Amniotic stem cell (primary cell): ENCODE results near the gene AR.
"Not testable (repeated sequence)": the region's sequence is repeated elsewhere in the genome, so short reads cannot be mapped to it uniquely, and the experiment has no call there.

Experiments used
- DNase-seq: peaks from one replicate; lab custom pipeline; 2025; lab: John Stamatoyannopoulos, UW

The AR gene

GRCh38 chrX:67624325-67624724 is 80.5 kb downstream of the AR start:
- DNase-seq = no peak

- no peak for DNase-seq
These were observed 91.6 kb downstream of the AR start for GRCh38 chrX:67635424-67635823.

GRCh38 chrX:67636532-67636931 is 92.7 kb downstream of the AR start:
- DNase-seq = no peak

GRCh38 chrX:67637293-67637692 is 93.5 kb downstream of the AR start:
- DNase-seq = not testable (repeated sequence)

- DNase-seq = no peak
These were observed 104.5 kb downstream of the AR start for GRCh38 chrX:67648361-67648760.

GRCh38 chrX:67651437-67652142 is 107.8 kb downstream of the AR start:
- DNase-seq = no peak

GRCh38 chrX:67652543-67652942 is 108.7 kb downstream of the AR start:
- DNase-seq = no peak

- no peak for DNase-seq
These were observed 110.5 kb downstream of the AR start for GRCh38 chrX:67654301-67654700.

GRCh38 chrX:67665583-67665982 is 121.8 kb downstream of the AR start:
- no peak for DNase-seq

- not testable (repeated sequence) for DNase-seq
These were observed 126.9 kb downstream of the AR start for GRCh38 chrX:67670717-67671116.

GRCh38 chrX:67673741-67674274 is 130.0 kb downstream of the AR start:
- no peak for DNase-seq

- DNase-seq = no peak
These were observed 130.9 kb downstream of the AR start for GRCh38 chrX:67674741-67675140.

- DNase-seq = no peak
These were observed 140.3 kb downstream of the AR start for GRCh38 chrX:67684136-67684535.

- DNase-seq = no peak
These were observed 148.4 kb downstream of the AR start for GRCh38 chrX:67692246-67692645.

GRCh38 chrX:67693928-67694327 is 150.1 kb downstream of the AR start:
- DNase-seq = no peak

- no peak for DNase-seq
These were observed 153.6 kb downstream of the AR start for GRCh38 chrX:67697452-67697851.

GRCh38 chrX:67700602-67701001 is 156.8 kb downstream of the AR start:
- no peak for DNase-seq

- no peak for DNase-seq
These were observed 170.2 kb downstream of the AR start for GRCh38 chrX:67714004-67714403.

GRCh38 chrX:67717571-67717970 is 173.8 kb downstream of the AR start:
- no peak for DNase-seq

- DNase-seq = no peak
These were observed 175.1 kb downstream of the AR start for GRCh38 chrX:67718926-67719325.

GRCh38 chrX:67720344-67720743 is 176.5 kb downstream of the AR start:
- no peak for DNase-seq

- DNase-seq = no peak
These were observed 177.5 kb downstream of the AR start for GRCh38 chrX:67721321-67721720.

GRCh38 chrX:67723580-67724351 is 179.9 kb downstream of the AR start:
- no peak for DNase-seq
